Measurements from ENCODE around the gene CXCR6.

CXCR6 gene

DNA sequence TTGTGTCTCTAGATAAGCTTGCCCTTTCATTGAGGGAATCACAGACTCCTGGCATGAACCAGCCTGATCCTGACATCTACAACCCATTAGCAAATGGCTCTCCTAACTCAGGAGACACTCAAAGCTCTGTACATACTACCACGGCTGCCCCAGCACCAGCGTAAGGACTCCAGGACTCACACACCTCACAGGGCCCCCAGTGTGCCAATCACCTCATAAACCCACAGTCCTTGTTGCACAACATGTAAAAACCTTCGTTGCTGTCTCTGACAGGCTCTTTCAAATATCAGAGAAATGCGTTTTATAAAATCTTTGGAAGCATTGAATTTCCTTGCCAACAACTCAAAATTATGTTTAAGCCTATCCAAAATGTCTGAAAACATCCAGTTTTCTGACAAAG, 45.1 kb downstream of the CXCR6 start:
- Histone ChIP-seq H3K79me2 (ENCODE audit: low read length) (peaks cover 56% of the 10 kb centered on the region), H3K4me1 (ENCODE audit: low read length) (peaks cover 4% of the 10 kb centered on the region; the same call in 1 of the 2 replicates), H2AFZ (ENCODE audit: low read depth, low read length) (no peak overlapping the region), H3K9me3 (ENCODE audit: insufficient read depth, low read length) (no peaks in the 10 kb centered on the region), H4K20me1 (ENCODE audit: insufficient read depth, low read length) (peaks cover 36% of the 10 kb centered on the region), H3K4me3 (ENCODE audit: low read length) (no peak overlapping the region), H3K9ac (ENCODE audit: low read length) (no peak overlapping the region), H3K36me3 (replicated peaks; ENCODE audit: low read depth, low read length) (peaks cover 23% of the 10 kb centered on the region), H3K27me3 (ENCODE audit: low read depth, low read length) (no peaks in the 10 kb centered on the region), H3K27ac (ENCODE audit: low read length) (no peak overlapping the region), H3K4me2 (ENCODE audit: low read length) (no peak overlapping the region)
- no peak for TF ChIP-seq EZH2phosphoT487 (IDR thresholded peaks at IDR 0.05; ENCODE audit: low read depth)
- TF ChIP-seq, protein P1, sequence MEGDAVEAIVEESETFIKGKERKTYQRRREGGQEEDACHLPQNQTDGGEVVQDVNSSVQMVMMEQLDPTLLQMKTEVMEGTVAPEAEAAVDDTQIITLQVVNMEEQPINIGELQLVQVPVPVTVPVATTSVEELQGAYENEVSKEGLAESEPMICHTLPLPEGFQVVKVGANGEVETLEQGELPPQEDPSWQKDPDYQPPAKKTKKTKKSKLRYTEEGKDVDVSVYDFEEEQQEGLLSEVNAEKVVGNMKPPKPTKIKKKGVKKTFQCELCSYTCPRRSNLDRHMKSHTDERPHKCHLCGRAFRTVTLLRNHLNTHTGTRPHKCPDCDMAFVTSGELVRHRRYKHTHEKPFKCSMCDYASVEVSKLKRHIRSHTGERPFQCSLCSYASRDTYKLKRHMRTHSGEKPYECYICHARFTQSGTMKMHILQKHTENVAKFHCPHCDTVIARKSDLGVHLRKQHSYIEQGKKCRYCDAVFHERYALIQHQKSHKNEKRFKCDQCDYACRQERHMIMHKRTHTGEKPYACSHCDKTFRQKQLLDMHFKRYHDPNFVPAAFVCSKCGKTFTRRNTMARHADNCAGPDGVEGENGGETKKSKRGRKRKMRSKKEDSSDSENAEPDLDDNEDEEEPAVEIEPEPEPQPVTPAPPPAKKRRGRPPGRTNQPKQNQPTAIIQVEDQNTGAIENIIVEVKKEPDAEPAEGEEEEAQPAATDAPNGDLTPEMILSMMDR (IDR thresholded peaks at IDR 0.05; ENCODE audit: low read depth, low read length), result no peak

DNA sequence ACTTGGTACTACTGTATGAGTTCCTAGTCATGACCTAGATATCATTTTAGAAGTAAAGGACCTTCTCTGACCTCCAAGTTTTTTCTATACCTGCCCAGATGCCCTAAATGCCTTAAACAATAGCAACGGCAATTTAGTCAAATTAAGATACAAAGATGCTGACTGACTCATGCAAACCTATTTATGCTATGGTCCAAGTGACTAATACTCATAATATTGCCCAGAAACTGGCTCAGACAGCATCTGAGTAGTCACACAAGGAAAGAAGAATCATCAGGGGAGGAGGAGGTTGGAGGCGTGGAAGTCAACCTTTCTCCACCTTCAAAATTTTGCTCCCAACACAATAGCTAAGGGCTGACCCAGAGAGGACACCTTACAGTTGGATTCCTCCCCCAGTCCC, 45.5 kb downstream of the CXCR6 start:
- no peak for TF ChIP-seq EZH2phosphoT487 (IDR thresholded peaks at IDR 0.05; ENCODE audit: low read depth)
- TF ChIP-seq, protein P1 (IDR thresholded peaks at IDR 0.05; ENCODE audit: low read depth, low read length), result no peak
- Histone ChIP-seq H3K79me2 (ENCODE audit: low read length) (peaks cover 60% of the 10 kb centered on the region), H3K4me2 (ENCODE audit: low read length) (no peak overlapping the region), H3K9me3 (ENCODE audit: insufficient read depth, low read length) (no peaks in the 10 kb centered on the region), H3K9ac (ENCODE audit: low read length) (no peak overlapping the region), H3K27ac (ENCODE audit: low read length) (no peak overlapping the region), H3K36me3 (replicated peaks; ENCODE audit: low read depth, low read length) (peaks cover 22% of the 10 kb centered on the region), H3K27me3 (ENCODE audit: low read depth, low read length) (no peaks in the 10 kb centered on the region), H3K4me3 (ENCODE audit: low read length) (no peak overlapping the region), H4K20me1 (ENCODE audit: insufficient read depth, low read length) (peaks cover 36% of the 10 kb centered on the region), H3K4me1 (ENCODE audit: low read length) (peaks cover 8% of the 10 kb centered on the region), H2AFZ (ENCODE audit: low read depth, low read length) (no peak overlapping the region)

DNA sequence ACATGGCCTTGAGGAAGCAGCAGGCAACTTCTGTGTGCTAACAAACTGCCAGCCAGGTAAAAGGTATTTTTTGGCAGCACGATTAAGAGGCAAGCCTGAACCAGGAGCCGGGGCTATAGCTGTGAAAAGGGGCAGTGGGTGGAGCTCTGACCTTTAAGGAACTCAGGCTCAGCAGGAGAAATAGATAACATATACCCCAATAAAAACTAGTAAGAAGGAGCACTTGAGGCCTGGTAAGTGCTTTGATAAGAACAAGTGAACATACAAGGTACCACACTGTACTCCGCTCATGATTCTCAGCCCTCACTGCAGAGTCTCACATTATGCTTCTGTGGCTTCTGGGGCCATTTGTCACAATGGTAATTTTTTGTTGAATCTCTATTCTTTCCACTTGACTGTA, 46.9 kb downstream of the CXCR6 start:
- H3K4me1 ChIP-seq (ENCODE audit: low read length), result peaks cover 17% of the 10 kb centered on the region
- no peak overlapping the region for H3K27ac ChIP-seq (ENCODE audit: low read length)
- H2AFZ ChIP-seq (ENCODE audit: low read depth, low read length), result no peak overlapping the region
- no peak overlapping the region for H3K4me2 ChIP-seq (ENCODE audit: low read length)
- no peaks in the 10 kb centered on the region for H3K9me3 ChIP-seq (ENCODE audit: insufficient read depth, low read length)
- peaks cover 71% of the 10 kb centered on the region for H3K79me2 ChIP-seq (ENCODE audit: low read length)
- H3K9ac ChIP-seq (ENCODE audit: low read length), result no peak overlapping the region
- TF ChIP-seq EZH2phosphoT487 (IDR thresholded peaks at IDR 0.05; ENCODE audit: low read depth), result no peak
- TF ChIP-seq, protein P1 (IDR thresholded peaks at IDR 0.05; ENCODE audit: low read depth, low read length), result no peak
- peaks cover 30% of the 10 kb centered on the region; the same call in 1 of the 2 replicates for H4K20me1 ChIP-seq (ENCODE audit: insufficient read depth, low read length)
- no peak overlapping the region for H3K4me3 ChIP-seq (ENCODE audit: low read length)
- peaks cover 16% of the 10 kb centered on the region for H3K36me3 ChIP-seq (replicated peaks; ENCODE audit: low read depth, low read length)
- H3K27me3 ChIP-seq (ENCODE audit: low read depth, low read length), result no peaks in the 10 kb centered on the region

DNA sequence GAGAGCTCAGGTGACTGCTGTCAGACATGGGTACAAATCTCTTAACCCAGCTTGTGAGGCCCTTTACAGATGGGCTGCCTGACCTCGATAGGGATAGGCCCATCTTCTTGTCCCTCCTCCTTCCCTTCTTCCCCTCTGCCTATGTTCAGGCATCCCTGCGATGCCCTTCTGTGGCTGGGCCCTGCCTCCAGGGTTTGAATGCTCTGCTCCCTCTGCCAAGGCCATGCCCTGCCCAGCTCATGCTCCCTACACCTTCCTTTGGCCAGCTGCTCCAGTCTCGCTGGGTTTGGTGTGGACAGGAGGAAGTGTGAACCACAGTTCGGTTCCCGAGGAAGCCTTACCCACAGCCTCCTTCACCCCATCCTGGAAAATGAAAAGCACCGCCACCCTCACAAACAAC, 48.1 kb downstream of the CXCR6 start:
- Histone ChIP-seq H3K79me2 (ENCODE audit: low read length) (peaks cover 68% of the 10 kb centered on the region), H3K27me3 (ENCODE audit: low read depth, low read length) (no peaks in the 10 kb centered on the region), H3K4me2 (ENCODE audit: low read length) (no peak overlapping the region), H3K4me3 (ENCODE audit: low read length) (no peak overlapping the region), H2AFZ (ENCODE audit: low read depth, low read length) (no peak overlapping the region), H3K27ac (ENCODE audit: low read length) (no peak overlapping the region), H3K9ac (ENCODE audit: low read length) (no peak overlapping the region), H3K4me1 (ENCODE audit: low read length) (peaks cover 22% of the 10 kb centered on the region), H3K36me3 (replicated peaks; ENCODE audit: low read depth, low read length) (peaks cover 16% of the 10 kb centered on the region), H4K20me1 (ENCODE audit: insufficient read depth, low read length) (peaks cover 18% of the 10 kb centered on the region; the same call in 1 of the 2 replicates), H3K9me3 (ENCODE audit: insufficient read depth, low read length) (no peaks in the 10 kb centered on the region)
- no peak for TF ChIP-seq EZH2phosphoT487 (IDR thresholded peaks at IDR 0.05; ENCODE audit: low read depth)
- TF ChIP-seq, protein P1 (IDR thresholded peaks at IDR 0.05; ENCODE audit: low read depth, low read length), result no peak

All from OCI-LY3 (cell line).